ENCODE results near the gene ATP2A3.

DNA sequence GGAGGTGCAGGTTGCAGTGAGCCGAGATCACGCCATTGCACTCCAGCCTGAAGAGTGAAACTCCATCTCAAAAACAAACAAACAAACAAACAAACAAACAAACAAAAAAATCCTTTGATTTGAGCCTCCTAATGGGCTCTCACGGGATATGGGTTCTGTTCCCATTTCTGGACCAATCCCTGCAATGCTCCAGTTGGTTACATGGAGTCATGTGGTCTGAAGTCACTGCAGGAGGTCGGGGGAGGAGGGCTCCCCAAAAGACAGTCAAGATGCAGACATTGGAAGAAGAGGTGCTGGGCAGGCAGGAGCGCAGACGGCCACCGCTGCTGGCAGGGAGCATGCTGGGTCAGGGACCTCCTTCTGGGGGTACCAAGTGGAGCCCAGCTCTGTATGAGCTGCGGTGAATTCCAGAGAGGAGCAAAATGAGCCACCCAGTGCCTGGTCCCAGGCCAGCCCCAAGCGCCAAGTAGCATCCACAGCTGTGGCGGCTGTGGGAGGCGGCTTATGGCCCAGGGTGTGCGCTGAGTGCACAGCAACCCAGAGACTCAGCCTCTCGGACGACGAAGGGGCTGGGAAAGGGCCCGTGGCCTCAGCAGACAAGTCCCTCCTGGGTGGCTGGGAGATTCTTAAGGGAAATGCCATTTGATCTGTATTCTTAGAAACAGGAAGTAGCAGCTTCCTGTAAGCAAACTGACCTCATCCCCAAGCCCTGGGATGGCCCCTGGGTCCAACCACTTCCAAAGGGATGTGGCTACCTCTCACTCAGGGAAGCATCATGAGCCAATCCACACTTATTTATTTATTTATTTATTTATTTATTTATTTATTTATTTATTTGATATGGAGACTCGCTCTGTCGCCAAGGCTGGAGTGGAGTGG is 19.6 kb upstream of the ATP2A3 start:
- TF ChIP-seq, protein P1, sequence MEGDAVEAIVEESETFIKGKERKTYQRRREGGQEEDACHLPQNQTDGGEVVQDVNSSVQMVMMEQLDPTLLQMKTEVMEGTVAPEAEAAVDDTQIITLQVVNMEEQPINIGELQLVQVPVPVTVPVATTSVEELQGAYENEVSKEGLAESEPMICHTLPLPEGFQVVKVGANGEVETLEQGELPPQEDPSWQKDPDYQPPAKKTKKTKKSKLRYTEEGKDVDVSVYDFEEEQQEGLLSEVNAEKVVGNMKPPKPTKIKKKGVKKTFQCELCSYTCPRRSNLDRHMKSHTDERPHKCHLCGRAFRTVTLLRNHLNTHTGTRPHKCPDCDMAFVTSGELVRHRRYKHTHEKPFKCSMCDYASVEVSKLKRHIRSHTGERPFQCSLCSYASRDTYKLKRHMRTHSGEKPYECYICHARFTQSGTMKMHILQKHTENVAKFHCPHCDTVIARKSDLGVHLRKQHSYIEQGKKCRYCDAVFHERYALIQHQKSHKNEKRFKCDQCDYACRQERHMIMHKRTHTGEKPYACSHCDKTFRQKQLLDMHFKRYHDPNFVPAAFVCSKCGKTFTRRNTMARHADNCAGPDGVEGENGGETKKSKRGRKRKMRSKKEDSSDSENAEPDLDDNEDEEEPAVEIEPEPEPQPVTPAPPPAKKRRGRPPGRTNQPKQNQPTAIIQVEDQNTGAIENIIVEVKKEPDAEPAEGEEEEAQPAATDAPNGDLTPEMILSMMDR (IDR thresholded peaks at IDR 0.05) = no peak
- no peak for TF ChIP-seq EZH2 (IDR thresholded peaks at IDR 0.05; ENCODE audit: borderline replicate concordance, insufficient read depth, low read depth, low read length, poor library complexity, severe bottlenecking)
